DND-41 (cell line): ENCODE data around the gene COCH.

Experiments
- ATAC-seq: fragments of 200-7000 bp; cut with Tn5 transposase; 3 replicates; pipeline ENCODE4 v1.9.1; 2021; ENCODE audit warnings: low read depth; ENCODE audit not compliant: insufficient read depth
- DNase-seq: peaks from one replicate; pipeline ENCODE4 v3.0.0-alpha.2; 2020
- H2AFZ ChIP-seq: 2 replicates; pipeline ENCODE4 v1.6.0; 2012; ENCODE audit warnings: low read depth, low read length
- H3K27ac ChIP-seq: 2 replicates; pipeline ENCODE4 v1.5.1; 2012; ENCODE audit warnings: low read length, inconsistent platforms
- H3K27me3 ChIP-seq: fragments of 200-600 bp; sonication (generic); 2 replicates; pipeline ENCODE4 v1.6.0; 2012; ENCODE audit warnings: low read length, mild to moderate bottlenecking, inconsistent platforms; ENCODE audit not compliant: insufficient read depth, poor library complexity
- H3K36me3 ChIP-seq: 2 replicates; pipeline ENCODE4 v1.5.1; 2012; ENCODE audit warnings: low read length, inconsistent platforms; ENCODE audit not compliant: insufficient read depth
- H3K4me1 ChIP-seq: 2 replicates; pipeline ENCODE4 v1.5.1; 2012; ENCODE audit warnings: mild to moderate bottlenecking, low read length; ENCODE audit not compliant: insufficient read depth
- H3K4me2 ChIP-seq: 2 replicates; pipeline ENCODE4 v1.6.0; 2012; ENCODE audit warnings: mild to moderate bottlenecking, moderate library complexity, low read length, inconsistent platforms; ENCODE audit not compliant: insufficient read depth
- H3K4me3 ChIP-seq, 2 experiments: fragments of 200-600 bp in 1 of 2; shearing (Covaris generic) in 1 of 2; 2 replicates each; pipeline ENCODE4 v1.5.1; 2012 to 2016; ENCODE audit warnings: inconsistent platforms in 2 of 2, low read length in 2 of 2, mild to moderate bottlenecking in 2 of 2, low read depth in 1 of 2, moderate library complexity in 1 of 2
- H3K79me2 ChIP-seq: 2 replicates; pipeline ENCODE4 v1.6.0; 2012; ENCODE audit warnings: low read length, inconsistent platforms; ENCODE audit not compliant: insufficient read depth
- H3K9ac ChIP-seq: 2 replicates; pipeline ENCODE4 v1.6.0; 2012; ENCODE audit warnings: low read depth, mild to moderate bottlenecking, inconsistent platforms, low read length, moderate library complexity
- H3K9me3 ChIP-seq: 2 replicates; pipeline ENCODE4 v1.5.1; 2012; ENCODE audit warnings: low read length, moderate library complexity, mild to moderate bottlenecking, inconsistent platforms; ENCODE audit not compliant: insufficient read depth, severe bottlenecking
- H4K20me1 ChIP-seq: 2 replicates; pipeline ENCODE4 v1.6.0; 2012; ENCODE audit warnings: low read length; ENCODE audit not compliant: insufficient read depth
- EZH2 ChIP-seq: IDR thresholded peaks from 3 replicates; pipeline ENCODE4 v1.6.1; 2012; ENCODE audit warnings: borderline replicate concordance, low read depth, mild to moderate bottlenecking, moderate library complexity, low read length, inconsistent platforms; ENCODE audit not compliant: severe bottlenecking
- TF ChIP-seq, protein P1 (sequence below): IDR thresholded peaks from 2 replicates; pipeline ENCODE4 v1.5.1; 2012; ENCODE audit warnings: borderline replicate concordance, low read length, moderate library complexity, mild to moderate bottlenecking; ENCODE audit not compliant: poor library complexity, severe bottlenecking; ENCODE audit errors: extremely low read depth

COCH gene

DNA sequence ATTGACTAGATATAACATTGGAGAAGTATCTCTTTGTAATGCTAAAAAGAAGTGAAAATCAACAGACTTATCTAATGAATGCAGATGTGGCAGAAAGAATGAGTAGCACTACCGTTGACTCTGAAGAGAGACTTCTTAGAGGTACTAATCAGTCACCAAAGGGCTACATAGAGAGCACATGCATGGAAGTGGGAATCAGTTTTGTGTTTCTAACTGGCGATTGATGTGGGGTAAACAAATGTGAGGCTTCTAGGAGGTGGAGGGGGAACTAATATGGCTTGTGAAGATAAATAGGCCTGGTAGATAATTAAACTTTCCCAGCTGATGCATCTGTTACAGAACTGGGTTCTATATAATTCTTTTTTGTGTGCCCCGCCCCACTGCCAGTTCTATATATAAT, 10.5 kb downstream of the COCH start:
- no peak for TF ChIP-seq EZH2
- TF ChIP-seq, protein P1, sequence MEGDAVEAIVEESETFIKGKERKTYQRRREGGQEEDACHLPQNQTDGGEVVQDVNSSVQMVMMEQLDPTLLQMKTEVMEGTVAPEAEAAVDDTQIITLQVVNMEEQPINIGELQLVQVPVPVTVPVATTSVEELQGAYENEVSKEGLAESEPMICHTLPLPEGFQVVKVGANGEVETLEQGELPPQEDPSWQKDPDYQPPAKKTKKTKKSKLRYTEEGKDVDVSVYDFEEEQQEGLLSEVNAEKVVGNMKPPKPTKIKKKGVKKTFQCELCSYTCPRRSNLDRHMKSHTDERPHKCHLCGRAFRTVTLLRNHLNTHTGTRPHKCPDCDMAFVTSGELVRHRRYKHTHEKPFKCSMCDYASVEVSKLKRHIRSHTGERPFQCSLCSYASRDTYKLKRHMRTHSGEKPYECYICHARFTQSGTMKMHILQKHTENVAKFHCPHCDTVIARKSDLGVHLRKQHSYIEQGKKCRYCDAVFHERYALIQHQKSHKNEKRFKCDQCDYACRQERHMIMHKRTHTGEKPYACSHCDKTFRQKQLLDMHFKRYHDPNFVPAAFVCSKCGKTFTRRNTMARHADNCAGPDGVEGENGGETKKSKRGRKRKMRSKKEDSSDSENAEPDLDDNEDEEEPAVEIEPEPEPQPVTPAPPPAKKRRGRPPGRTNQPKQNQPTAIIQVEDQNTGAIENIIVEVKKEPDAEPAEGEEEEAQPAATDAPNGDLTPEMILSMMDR: no peak
- H3K79me2 ChIP-seq: no peaks in the 10 kb centered on the region
- no peak overlapping the region for H3K9ac ChIP-seq
- no peaks in the 10 kb centered on the region for H3K27me3 ChIP-seq
- H2AFZ ChIP-seq: no peak overlapping the region
- H3K4me1 ChIP-seq: no peaks in the 10 kb centered on the region
- no peak for DNase-seq
- no peaks in the 10 kb centered on the region for H3K36me3 ChIP-seq
- no peak overlapping the region for H3K27ac ChIP-seq
- H4K20me1 ChIP-seq: no peaks in the 10 kb centered on the region
- no peak overlapping the region for H3K4me3 ChIP-seq
- ATAC-seq: no peak
- H3K9me3 ChIP-seq: no peaks in the 10 kb centered on the region
- H3K4me2 ChIP-seq: no peak overlapping the region

DNA sequence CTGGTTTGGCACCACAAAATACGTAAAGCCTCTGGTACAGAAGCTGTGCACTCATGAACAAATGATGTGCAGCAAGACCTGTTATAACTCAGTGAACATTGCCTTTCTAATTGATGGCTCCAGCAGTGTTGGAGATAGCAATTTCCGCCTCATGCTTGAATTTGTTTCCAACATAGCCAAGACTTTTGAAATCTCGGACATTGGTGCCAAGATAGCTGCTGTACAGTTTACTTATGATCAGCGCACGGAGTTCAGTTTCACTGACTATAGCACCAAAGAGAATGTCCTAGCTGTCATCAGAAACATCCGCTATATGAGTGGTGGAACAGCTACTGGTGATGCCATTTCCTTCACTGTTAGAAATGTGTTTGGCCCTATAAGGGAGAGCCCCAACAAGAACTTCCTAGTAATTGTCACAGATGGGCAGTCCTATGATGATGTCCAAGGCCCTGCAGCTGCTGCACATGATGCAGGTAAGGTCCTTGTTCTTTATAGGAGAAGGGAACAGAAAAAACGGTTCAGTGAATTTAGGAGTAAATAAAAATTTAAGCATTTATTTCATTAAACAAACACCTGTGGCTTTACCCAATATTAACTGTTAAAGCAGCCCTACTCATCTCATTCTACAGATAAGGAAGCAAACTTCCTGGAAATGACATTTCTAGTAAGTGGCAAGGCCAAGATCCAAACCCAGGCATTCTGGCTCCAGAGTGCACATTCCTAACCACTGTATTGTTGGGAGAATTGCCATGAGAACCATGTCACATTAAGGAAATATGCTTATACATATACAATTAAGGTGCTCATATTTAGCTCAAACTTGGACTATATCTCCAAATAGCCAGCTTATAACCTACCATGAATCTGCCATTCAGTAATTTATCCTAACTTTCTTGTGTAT, 11.7 kb downstream of the COCH start:
- ATAC-seq: no peak
- Histone ChIP-seq H3K79me2 (no peaks in the 10 kb centered on the region), H3K4me3 (no peak overlapping the region), H4K20me1 (no peaks in the 10 kb centered on the region), H3K4me2 (no peak overlapping the region), H3K9me3 (no peaks in the 10 kb centered on the region), H3K9ac (no peak overlapping the region), H3K36me3 (no peaks in the 10 kb centered on the region), H3K4me1 (no peaks in the 10 kb centered on the region), H3K27ac (no peak overlapping the region), H2AFZ (no peak overlapping the region), H3K27me3 (no peaks in the 10 kb centered on the region)
- TF ChIP-seq, protein P1: no peak
- no peak for TF ChIP-seq EZH2
- no peak for DNase-seq

- H3K27ac ChIP-seq: no peak overlapping the region
Observed at GRCh38 chr14:30888480-30889243, 14.3 kb downstream of the COCH start.

More at GRCh38 chr14:30888480-30889243, 14.3 kb downstream of the COCH start:
- H3K4me3 ChIP-seq: no peak overlapping the region
- H2AFZ ChIP-seq: no peak overlapping the region
- H3K9me3 ChIP-seq: no peaks in the 10 kb centered on the region
- no peaks in the 10 kb centered on the region for H3K27me3 ChIP-seq
- ATAC-seq (0 out of 3 replicates have a peak, but pooled peaks have one; percentile 22), DNase-seq (no peak)
- H3K36me3 ChIP-seq: no peaks in the 10 kb centered on the region
- H3K4me1 ChIP-seq: no peaks in the 10 kb centered on the region
- no peak overlapping the region for H3K9ac ChIP-seq
- H4K20me1 ChIP-seq: no peaks in the 10 kb centered on the region
- no peaks in the 10 kb centered on the region for H3K79me2 ChIP-seq
- no peak for TF ChIP-seq EZH2
- TF ChIP-seq, protein P1: no peak
- no peak overlapping the region for H3K4me2 ChIP-seq
